Activated CD4-positive, CD25-positive, alpha-beta regulatory T cell treated with anti-CD3 and anti-CD28 coated beads, Interleukin-2, amount 50 U/mL, for 24 hours (primary cell): ENCODE measurements around the gene KCNE1.
"Not testable (repeated sequence)": the region's sequence is repeated elsewhere in the genome, so short reads cannot be mapped to it uniquely, and the experiment has no call there.

ENCODE experiments used
- ATAC-seq, 2 donors: fragments of 150-1000 bp; cut with Tn5 transposase; one replicate each; pipeline ENCODE4 v1.10.0; 2021; ENCODE audit warnings: mild to moderate bottlenecking in 1 of 2, moderate library complexity in 1 of 2

Gene KCNE1

GRCh38 chr21:34510148-34511142, 1.6 kb downstream of the KCNE1 start:
- ATAC-seq: peak in 1 of 2 donors; percentile 51

DNA sequence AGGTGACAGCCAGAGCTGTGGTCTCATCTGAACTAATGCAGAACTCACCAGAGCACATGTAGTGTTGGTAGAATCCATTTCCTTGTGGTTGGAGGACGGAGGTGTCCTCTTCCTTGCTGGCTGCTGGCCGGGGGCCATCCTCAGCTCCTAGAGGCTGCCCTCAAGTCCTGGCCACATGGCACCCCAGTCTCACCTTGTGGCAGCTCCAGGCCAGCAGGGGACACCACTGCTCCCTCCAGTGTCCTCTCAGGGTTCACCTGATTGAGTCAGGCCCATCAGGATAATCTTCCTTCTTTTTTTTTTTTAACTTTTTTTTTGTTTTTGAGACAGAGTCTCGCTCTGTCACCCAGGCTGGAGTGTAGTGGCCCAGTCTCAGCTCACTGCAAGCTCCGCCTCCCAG, 2.9 kb downstream of the KCNE1 start:
- ATAC-seq: no peak

GRCh38 chr21:34504595-34504994, 7.4 kb downstream of the KCNE1 start:
- no peak for ATAC-seq

DNA sequence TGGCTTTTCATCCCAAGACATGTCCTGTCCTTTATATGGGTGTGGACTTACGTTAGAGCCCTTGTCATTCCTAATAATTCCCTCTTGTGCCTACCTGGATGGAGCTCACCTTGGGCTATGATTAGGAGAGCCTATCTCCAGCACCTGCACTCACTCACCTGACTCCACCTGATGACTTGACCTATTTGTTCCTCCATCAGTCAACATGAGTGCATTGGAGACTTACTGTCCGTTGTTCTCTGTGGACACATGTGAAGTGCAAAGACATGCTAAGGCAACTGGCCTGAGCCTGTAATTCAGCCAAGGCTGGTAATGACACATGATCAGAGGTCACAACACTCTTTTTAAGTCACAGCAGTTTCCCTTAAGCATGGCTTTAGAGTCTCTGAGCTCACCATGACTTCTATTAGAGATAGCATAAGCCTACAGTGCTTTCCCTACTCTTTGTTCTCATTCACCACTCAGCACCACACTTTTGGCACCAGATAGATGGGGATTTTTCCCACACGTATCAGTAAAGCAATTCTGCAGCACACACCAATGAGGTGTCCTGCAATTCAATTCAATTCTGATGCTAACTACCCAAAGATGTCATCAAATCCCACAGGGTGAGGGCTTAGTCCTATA, 9.4 kb downstream of the KCNE1 start:
- ATAC-seq: no peak

DNA sequence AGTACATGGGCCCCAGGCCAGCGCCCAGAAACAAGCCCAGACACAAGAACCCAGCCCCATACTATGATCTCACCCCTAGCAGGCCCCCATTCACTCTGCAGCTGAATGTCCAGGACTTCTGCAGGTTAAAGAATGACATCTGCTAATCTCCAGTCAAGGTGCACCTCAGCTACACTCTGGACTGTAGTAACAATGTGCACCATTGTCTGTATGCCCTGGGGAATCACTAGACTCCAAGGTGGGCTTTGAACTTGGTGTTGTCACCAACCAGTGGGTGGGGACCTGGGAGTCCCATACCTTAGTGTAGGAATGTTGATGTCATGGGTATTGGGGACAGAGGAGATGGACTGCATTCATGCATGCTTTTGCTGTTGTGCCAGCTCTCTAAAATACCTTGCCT, 10.3 kb downstream of the KCNE1 start:
- no peak for ATAC-seq

GRCh38 chr21:34500191-34500590, 11.8 kb downstream of the KCNE1 start:
- no peak for ATAC-seq

- ATAC-seq: no peak
These were observed 12.9 kb downstream of the KCNE1 start for GRCh38 chr21:34499116-34499515.

- no peak for ATAC-seq
These were observed 13.4 kb downstream of the KCNE1 start for GRCh38 chr21:34498623-34499022.

DNA sequence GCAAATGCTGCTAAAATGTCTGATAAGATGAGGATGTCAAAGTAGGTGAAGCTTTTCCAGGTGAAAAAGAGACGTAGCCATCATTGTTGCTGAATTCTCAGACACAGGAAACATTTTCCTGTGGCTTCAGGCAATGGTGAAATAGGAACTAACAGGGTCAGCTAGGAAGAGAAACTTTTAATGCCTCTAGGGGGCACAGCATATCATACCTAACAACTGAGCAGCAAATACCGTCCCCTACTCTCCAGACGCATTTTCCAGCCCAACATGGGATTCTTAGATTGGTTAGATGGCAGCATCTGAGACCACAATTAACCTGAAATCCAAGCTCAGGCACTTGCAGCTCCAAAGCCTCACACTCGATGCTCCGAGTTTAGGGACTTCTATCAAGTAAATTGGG, 28.2 kb downstream of the KCNE1 start:
- not testable (repeated sequence) for ATAC-seq

DNA sequence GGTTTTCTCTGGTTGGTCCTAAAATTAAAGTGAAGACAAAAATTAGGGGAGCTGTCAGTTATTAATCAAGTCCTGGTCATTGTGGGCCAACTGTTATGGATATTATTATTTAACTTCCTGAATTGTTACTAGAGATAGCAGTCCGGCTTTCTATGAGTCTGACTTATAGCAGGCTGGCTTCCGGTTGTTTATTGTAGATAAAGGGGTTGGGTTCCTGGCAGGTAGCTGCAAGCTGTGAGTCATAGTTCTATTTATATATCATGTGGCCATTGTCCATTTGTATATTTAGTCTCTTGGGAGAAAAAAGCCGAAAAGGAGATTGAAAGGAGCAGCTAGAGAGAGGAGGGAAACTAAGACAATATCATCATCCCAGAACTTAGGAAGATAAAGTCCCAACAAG, 28.6 kb downstream of the KCNE1 start:
- ATAC-seq: not testable (repeated sequence)

DNA sequence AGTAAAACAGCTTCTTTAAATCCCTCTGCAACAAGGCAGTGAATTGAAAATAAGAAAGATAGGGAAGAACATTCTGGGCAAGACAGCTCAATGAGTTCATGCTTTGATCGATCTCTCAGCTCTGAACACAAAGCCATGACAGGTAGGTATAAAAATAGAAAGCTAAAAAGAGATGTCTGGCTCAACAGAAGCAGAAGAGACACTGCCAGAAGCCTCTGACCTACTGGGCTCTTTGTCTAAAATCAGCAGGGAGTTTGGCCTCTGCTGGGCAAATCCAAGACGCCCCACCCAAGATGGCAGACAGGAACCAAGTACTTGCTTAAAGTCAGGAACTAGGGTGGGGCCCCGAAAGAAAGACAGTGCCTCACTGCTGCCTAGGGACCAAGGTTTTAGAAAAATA, 44.7 kb downstream of the KCNE1 start:
- ATAC-seq: not testable (repeated sequence)

DNA sequence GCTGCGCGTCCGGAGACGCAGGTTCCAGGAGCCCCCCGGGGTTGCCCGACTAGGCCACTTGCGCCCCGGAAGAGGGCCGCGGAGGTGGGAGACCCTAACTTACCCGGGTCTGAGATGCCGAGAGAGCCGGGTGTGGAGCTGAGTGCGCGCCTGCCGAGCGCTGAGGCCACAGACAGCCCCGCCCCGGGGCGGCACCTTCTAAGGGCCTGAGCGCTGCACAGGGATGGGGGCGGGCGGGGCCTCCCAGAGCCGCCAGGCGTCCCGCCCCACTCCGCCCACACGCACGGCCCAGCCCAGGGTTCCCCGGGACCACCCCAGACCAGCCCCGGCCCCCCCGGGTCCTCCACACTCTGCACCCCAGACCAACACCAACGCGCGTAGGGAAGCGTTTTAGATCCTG, 52.6 kb downstream of the KCNE1 start:
- ATAC-seq: not testable (repeated sequence)

DNA sequence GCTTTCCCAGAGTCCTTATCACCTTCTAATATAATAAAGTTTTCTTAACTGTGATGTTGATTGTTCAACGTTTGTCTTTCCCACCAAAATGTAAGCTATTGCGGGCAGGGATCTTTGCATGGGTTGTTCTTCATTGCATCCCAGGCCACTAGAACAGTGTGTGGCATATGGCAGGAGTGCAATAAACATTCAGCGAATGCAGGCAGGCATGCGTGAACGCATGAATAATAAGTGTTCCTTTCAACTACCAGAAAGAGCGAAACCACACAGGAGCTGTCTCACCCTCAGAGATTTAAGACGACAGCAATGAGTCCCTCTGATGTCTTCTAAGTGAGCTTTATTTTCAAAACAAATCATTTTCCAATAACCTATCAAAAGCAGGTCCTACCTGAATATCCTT, 53.7 kb downstream of the KCNE1 start:
- ATAC-seq: not testable (repeated sequence)

DNA sequence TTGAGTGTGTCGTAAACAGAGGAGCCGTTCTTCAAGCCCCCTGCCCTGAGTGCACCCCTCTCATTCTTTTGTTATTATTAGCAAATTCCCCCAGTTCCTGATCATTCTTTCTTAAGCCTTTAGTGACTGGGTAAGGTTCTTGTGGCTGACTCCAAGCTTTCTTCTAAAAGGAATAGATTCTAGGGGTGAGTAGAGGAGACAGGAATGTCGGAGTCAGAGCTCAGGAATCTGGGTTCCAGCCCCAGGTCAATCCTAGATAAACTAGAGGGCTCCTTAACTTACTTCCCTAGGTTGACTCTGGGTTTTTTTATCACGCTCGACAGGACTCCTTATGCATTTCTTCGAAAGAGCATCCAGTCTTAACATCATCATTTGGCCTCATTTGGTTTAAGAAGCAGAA, 55.8 kb downstream of the KCNE1 start:
- not testable (repeated sequence) for ATAC-seq

- not testable (repeated sequence) for ATAC-seq
These were observed 56.4 kb downstream of the KCNE1 start for GRCh38 chr21:34455628-34456027.

- not testable (repeated sequence) for ATAC-seq
These were observed 65.0 kb downstream of the KCNE1 start for GRCh38 chr21:34447018-34447417.

GRCh38 chr21:34443486-34443885, 68.5 kb downstream of the KCNE1 start:
- peak; percentile 28 to 63 for ATAC-seq

DNA sequence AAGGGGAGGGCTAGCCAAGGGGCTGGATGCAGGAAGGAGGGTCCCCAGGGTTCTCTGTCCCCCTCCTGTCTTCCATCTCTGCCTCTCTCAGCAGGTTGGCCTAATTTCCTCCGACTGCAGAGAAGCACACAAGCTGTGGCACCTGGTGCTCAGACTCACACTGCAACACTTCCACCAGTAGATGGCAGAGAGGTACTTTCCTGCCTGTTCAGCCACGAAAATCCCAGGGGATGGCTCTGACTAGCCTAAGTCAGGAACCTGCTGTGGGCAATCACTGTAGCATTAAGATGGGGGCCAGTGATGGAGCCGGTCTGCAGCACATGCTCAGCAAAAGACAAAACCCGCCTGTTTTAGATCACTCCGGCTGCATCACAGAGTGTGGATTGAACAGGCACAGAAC, 82.3 kb downstream of the KCNE1 start:
- not testable (repeated sequence) for ATAC-seq

DNA sequence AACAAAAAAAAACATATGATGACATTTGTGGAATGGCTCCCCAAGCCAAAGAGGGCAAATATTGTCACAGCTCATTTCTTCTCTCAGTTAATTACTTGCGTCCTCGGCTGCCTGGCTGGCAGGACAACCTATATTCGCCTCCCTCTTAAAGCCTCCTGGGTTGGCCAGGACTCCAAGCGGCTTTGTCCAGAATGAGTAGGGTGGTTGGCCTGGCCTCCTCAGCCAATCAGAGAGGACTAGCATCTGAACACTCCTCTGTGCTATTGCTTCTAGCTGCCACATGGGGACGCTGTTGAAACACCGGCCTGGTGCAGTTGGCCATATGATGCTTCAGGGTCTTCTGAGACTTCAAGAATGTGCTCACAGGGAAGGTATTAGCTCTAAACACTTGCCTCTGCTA, 83.6 kb downstream of the KCNE1 start:
- ATAC-seq: not testable (repeated sequence)

DNA sequence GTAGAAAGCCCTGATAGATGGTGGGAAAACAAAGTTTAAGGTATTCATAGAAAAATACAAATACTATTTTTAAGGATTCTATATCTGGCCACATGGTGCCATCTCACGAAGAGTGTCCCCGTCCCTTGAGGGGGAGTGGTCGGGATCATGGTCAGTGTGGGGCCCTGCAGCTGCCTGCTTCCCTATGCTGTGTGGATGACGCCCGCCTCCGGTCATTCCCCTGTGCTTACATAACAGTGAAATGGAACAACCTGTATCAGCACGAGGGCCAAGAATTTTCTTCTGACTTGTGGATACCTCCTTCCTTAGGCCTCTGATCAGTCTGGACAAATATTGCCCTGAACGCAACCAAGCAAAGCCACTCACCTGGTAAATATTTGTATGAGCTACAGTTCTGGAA, 84.7 kb downstream of the KCNE1 start:
- ATAC-seq: not testable (repeated sequence)

GRCh38 chr21:34423805-34424204, 88.2 kb downstream of the KCNE1 start, which contains the start of gene SMIM34:
Gene SMIM34, minus strand, starts transcription at chr21:34423951. Its CDS starts 112 bp downstream, at chr21:34423839.
- ATAC-seq: not testable (repeated sequence)

DNA sequence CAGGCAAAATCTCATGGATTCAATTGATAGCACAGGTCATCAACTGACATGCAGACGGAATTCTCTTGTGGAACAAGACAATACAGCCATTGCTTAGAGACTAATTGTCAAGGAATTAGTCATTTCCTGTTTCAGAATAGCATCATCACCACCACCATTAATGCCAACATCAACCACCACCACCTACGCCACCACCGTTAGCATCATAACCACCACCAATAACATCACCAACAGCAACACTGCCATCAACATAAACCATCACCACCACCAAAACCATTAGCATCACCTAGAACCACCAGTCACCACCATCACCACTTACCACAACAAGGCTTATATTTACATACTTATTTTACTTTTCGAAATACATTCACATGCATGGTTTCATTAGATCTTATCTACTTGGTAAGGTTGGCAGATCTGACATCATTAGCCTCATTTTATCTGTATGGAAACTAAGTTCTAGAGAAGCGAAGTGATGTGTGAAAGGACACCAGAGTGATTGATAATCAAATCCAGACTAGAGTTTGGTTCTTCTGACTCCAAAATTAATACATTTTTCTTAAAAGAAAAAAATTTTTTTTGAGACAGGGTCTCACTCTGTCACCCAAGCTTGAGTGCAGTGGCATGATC, 94.4 kb downstream of the KCNE1 start:
- peak; percentile 92 to 95 for ATAC-seq

DNA sequence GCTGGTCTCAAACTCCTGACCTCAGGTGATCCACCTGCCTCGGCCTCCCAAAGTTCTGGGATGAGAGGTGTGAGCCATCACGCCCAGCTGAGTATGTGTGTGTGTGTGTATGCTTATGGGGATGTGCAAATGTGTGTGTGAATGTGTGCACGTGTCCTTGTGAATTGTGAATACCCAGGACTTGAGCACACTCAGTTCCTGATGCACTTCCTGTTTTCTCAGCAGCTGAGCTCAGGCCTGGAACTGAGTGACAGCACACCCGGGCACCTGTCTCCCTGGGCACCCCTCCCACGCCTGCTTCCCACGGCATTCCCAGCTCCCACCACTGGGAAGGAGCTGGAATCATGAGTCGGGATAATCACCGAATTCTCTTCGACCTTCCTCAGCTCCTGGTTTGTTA, 104.7 kb downstream of the KCNE1 start:
- ATAC-seq: not testable (repeated sequence)
